Mucosa of descending colon (tissue), 3 donors: ENCODE measurements around the gene SGPP2. TPM values are rescaled to one million over a fixed set of nuclear protein-coding genes. Genes with fewer than 3 reads are reported as not detected.

ENCODE experiments used
- ATAC-seq: fragments of 200-7000 bp; cut with Tn5 transposase; one replicate; pipeline ENCODE4 v1.9.1; 2020; ENCODE audit warnings: mild to moderate bottlenecking, moderate library complexity
- DNase-seq, 3 donors: peaks; one replicate each; pipeline ENCODE4 v3.0.0-alpha.2; 2020
- H3K36me3 ChIP-seq: fragments of 200-600 bp; one replicate; pipeline ENCODE4 v1.8.0; 2021; ENCODE audit warnings: low read depth, mild to moderate bottlenecking
- H3K4me1 ChIP-seq: fragments of 200-600 bp; one replicate; pipeline ENCODE4 v1.8.0; 2021; ENCODE audit warnings: low read depth, mild to moderate bottlenecking
- H3K4me3 ChIP-seq: fragments of 200-600 bp; one replicate; pipeline ENCODE4 v1.8.0; 2021; ENCODE audit warnings: mild to moderate bottlenecking
- H3K9me3 ChIP-seq: fragments of 200-600 bp; one replicate; pipeline ENCODE4 v1.8.0; 2021; ENCODE audit warnings: mild to moderate bottlenecking
- intact Hi-C, 2 donors: fragments of 100-400 bp; cut with DNase I in 1 of 2; cut with micrococcal nuclease in 1 of 2; formaldehyde crosslinking; loops; one replicate each; pipeline versions ENCODE4 v1.11.0 to v1.11.1; 2022; cut with DNase I, micrococcal nuclease
- total RNA-seq, 3 donors: library from RNA; stranded (reverse); fragmentation: NEBNext Ultra II Directional in 2 of 3; extraction: Animal tissue kit (Norgen Biotek cat#: 25700) in 2 of 3; gene quantifications; one replicate each; pipeline versions ENCODE4 v1.2.1 to v1.2.4, GENCODE V29; 2021 to 2023
- TF ChIP-seq, protein P1 (sequence below): fragments of 200-600 bp; IDR thresholded peaks from one replicate; pipeline ENCODE4 v1.8.0; 2022; ENCODE audit warnings: antibody characterized with exemption, mild to moderate bottlenecking
- donor health status: DM: no; HTN: no; CAD: no; lungs with moderate emphysema.
- donor health status: DM: no; HTN: no; CAD: no.
- donor health status: DM: no; HTN: yes; CAD: no.

Gene SGPP2
- total RNA-seq, 3 donors from 2014 or later, result 31.3 to 101 (median 75.2) TPM

- DNase-seq (no peak), ATAC-seq (no peak)
- no peak overlapping the region for H3K4me3 ChIP-seq
- peaks cover 4% of the 10 kb centered on the region for H3K4me1 ChIP-seq
- TF ChIP-seq, protein P1, sequence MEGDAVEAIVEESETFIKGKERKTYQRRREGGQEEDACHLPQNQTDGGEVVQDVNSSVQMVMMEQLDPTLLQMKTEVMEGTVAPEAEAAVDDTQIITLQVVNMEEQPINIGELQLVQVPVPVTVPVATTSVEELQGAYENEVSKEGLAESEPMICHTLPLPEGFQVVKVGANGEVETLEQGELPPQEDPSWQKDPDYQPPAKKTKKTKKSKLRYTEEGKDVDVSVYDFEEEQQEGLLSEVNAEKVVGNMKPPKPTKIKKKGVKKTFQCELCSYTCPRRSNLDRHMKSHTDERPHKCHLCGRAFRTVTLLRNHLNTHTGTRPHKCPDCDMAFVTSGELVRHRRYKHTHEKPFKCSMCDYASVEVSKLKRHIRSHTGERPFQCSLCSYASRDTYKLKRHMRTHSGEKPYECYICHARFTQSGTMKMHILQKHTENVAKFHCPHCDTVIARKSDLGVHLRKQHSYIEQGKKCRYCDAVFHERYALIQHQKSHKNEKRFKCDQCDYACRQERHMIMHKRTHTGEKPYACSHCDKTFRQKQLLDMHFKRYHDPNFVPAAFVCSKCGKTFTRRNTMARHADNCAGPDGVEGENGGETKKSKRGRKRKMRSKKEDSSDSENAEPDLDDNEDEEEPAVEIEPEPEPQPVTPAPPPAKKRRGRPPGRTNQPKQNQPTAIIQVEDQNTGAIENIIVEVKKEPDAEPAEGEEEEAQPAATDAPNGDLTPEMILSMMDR, result no peak
- intact Hi-C loops, result no loop called here
- H3K36me3 ChIP-seq, result no peaks in the 10 kb centered on the region
- H3K9me3 ChIP-seq, result no peaks in the 10 kb centered on the region
Observed at GRCh38 chr2:222421626-222422025, 2.7 kb upstream of the SGPP2 start.

DNA sequence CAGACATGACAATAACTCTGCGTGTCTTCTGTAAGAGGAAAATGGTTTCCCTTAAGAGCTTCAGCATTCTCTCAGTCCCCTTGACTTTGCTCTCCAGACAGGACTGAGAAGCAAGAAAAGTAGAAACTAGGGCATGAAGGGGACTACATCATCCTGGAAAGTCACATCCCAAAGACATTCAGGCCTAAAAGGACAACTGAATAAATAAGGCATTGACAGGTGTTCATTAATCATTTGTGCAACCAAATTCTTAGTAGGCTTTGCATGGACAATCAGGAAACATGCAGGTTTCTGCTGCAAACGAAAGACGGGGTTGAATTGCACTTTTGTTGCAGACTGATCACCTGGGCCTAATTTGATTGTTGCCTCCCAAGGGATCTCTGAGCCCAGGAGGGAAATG lies 1.2 kb upstream of the SGPP2 start:
- H3K4me3 ChIP-seq, result no peak overlapping the region
- DNase-seq (no peak), ATAC-seq (no peak)
- no peaks in the 10 kb centered on the region for H3K9me3 ChIP-seq
- intact Hi-C loops, result no loop called here
- TF ChIP-seq, protein P1, result no peak
- H3K36me3 ChIP-seq, result no peaks in the 10 kb centered on the region
- H3K4me1 ChIP-seq, result peaks cover 14% of the 10 kb centered on the region

DNA sequence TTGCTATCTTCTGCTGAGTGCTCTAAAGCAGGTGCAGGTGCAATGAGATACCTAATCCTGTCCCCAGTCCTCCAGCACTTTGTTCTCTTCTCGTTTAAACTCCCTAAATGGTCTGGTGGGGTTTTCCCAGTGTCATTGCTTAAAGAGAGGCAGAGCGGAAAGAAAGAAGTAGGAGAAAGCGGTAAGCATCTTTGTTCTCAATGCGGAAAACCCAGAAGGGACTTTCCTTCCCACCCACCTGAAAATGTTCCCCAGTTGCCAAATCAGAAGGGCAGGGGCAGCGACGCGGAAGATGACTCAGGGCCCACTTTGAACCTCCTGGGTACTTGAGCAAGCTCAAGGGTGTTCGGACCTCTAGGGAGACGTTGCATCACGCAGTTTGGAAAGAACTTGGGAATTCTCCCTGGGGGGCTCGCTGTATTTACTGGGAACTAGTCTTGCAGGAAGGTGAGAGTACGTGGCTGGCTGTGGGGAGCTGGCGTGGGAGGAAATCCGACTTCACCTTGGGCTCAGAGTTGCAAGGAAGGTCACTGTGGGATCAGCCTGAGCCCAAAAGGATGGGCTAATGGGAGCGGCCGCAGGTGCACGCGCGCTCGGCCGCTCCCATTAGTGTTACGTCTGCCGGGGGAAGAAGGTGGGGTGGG lies 589 bp upstream of the SGPP2 start:
- ATAC-seq, result peak; percentile 48
- DNase-seq, result peak in 1 of 3 donors; percentile 54
- intact Hi-C loops, result no loop called here

GRCh38 chr2:222424729-222425671 lies 657 bp downstream of the SGPP2 start:
- Histone ChIP-seq H3K9me3 (no peaks in the 10 kb centered on the region), H3K4me3 (peak overlapping the region; percentile 86), H3K36me3 (no peaks in the 10 kb centered on the region), H3K4me1 (peaks cover 14% of the 10 kb centered on the region)
- DNase-seq, result peak; percentile 56 to 63 (median 58)
- TF ChIP-seq, protein P1, result no peak
- intact Hi-C loops, result no loop called here
- peak; percentile 31 for ATAC-seq

More for the DNA sequence above, 589 bp upstream of the SGPP2 start:
- peak overlapping the region; percentile 86 for H3K4me3 ChIP-seq
- no peaks in the 10 kb centered on the region for H3K36me3 ChIP-seq
- TF ChIP-seq, protein P1, result no peak
- H3K4me1 ChIP-seq, result peaks cover 14% of the 10 kb centered on the region
- no peaks in the 10 kb centered on the region for H3K9me3 ChIP-seq

DNA sequence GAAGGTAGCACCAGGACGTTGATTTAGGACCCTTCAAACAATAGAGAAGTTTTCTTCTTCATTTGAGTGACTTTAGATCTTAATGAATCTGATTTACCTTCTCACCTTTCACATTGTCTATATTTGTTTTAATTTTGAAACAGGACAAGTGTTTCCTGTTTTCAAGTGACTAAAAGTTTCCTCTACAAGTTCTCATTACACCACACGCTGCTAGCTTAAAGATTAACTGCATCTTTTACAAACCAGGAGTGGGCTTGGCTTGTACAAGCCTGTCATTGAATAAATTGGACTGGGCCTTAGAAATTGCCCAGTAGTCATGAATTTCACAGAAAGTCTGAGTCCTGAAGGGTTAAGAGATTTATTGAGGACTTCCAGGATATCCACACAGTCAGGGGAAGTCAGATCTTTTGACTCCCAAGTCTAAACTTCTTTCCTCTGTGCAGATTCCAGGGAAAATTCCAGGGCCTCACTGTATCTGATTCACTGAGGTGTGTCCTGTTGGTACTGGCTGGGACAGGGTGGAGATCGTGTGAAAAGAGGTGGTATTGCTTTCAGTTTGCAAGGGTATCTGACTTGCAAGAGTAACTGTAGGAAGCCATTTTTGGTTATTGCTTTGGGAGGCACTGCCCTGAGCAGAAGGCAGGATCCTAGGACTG lies 3.4 kb downstream of the SGPP2 start:
- intact Hi-C loops, result no loop called here
- peaks cover 21% of the 10 kb centered on the region for H3K4me1 ChIP-seq
- no peaks in the 10 kb centered on the region for H3K36me3 ChIP-seq
- TF ChIP-seq, protein P1, result no peak
- DNase-seq (peak in 1 of 3 donors; percentile 66), ATAC-seq (peak; percentile 76)
- no peak overlapping the region for H3K4me3 ChIP-seq
- no peaks in the 10 kb centered on the region for H3K9me3 ChIP-seq
